GM18505 (cell line): ENCODE measurements around the gene REPS1.

ENCODE experiments used
- ATAC-seq: cut with Tn5 transposase; IDR thresholded peaks from one replicate; pipeline ENCODE4 v1.9.1; 2021; ENCODE audit not compliant: unreplicated experiment
- POLR2A ChIP-seq: IDR thresholded peaks from 4 replicates; pipeline ENCODE4 v1.6.1; 2011; ENCODE audit warnings: borderline replicate concordance; ENCODE audit not compliant: insufficient read depth, insufficient read length; ENCODE audit errors: extremely low read depth

Gene REPS1

DNA sequence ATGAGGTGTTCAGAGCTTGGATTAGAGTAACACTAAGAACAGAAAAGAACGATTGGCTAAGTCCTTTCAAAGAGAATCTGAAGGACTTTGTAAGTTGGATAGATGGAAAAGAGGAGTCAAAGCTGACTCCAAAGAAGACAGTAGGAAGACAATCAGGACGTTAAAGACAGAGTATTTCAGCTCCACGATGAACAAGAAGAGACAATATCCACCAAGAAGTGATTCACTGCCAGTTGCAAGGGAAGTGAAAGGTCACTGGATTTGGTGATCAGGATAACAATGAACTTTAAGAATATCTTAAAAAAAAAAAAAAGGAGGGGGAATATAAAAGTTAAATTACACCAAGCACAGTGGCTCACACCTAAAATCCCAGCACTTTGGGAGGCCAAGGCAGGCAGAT lies 17.9 kb downstream of the REPS1 start:
- TF ChIP-seq POLR2A: no peak
- ATAC-seq: no peak

GRCh38 chr6:138966870-138967269 lies 21.2 kb downstream of the REPS1 start:
- no peak for ATAC-seq
- no peak for TF ChIP-seq POLR2A

- no peak for ATAC-seq
- no peak for TF ChIP-seq POLR2A
Measured at GRCh38 chr6:138965971-138966370, 22.1 kb downstream of the REPS1 start.

GRCh38 chr6:138965291-138965874 lies 22.7 kb downstream of the REPS1 start:
- ATAC-seq: no peak
- no peak for TF ChIP-seq POLR2A

DNA sequence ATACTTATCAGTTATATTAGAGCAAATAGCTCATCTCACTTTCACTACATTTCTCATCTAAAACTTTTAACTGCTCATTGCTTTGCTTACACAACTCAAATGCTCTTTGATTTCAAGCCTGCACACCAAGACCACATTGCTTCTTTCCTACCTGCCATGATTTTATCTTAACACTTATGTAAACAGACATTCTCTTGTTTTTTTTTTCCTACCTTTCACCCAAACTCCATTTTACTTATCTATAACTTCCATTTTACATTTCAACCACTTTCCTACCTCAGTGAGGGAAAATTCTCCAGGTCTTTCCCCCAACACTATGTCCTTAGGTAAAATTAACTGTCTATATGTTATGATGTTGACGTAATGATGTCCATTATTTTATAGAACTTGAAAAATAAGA lies 24.0 kb downstream of the REPS1 start:
- no peak for ATAC-seq
- no peak for TF ChIP-seq POLR2A

GRCh38 chr6:138963531-138963930 lies 24.5 kb downstream of the REPS1 start:
- TF ChIP-seq POLR2A: no peak
- no peak for ATAC-seq

DNA sequence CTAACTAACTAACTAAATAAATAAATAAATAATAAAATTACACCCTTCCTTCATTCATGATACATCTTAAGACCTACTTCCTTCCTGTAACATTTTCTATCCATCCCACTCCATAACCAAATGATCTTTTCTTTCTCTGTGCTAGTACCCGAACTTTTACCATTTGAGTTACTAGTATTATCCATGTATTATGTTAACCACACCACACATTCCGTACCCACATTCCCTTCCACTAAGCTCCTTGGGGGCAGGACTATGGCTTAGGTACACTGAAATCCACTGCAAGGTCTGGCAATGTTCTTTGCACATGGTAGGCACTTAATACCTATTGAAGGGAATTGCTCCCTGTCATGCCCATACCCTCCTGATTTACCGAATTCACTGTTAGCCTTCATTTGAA lies 24.9 kb downstream of the REPS1 start:
- TF ChIP-seq POLR2A: no peak
- ATAC-seq: no peak

DNA sequence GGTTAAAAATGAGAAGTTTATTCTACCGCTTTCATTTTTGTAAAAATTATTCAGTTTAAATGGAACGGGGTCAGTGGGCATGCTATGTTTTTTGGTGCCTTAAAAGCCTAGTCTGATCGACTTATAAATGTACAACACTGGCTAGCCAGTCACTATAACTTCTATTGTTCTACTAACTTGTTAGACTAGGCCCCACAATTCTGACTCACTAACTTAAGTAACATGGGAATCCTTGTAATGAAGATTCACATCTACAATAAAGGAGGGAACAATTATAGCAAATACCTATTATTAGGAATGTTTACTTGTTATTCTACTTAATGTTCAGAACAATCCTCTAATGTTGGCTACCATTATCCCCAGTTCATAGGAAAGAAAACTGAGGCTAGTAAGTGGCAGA lies 28.5 kb downstream of the REPS1 start:
- ATAC-seq: no peak
- TF ChIP-seq POLR2A: no peak

- no peak for TF ChIP-seq POLR2A
- ATAC-seq: no peak
Measured at GRCh38 chr6:138958595-138958994, 29.5 kb downstream of the REPS1 start.

DNA sequence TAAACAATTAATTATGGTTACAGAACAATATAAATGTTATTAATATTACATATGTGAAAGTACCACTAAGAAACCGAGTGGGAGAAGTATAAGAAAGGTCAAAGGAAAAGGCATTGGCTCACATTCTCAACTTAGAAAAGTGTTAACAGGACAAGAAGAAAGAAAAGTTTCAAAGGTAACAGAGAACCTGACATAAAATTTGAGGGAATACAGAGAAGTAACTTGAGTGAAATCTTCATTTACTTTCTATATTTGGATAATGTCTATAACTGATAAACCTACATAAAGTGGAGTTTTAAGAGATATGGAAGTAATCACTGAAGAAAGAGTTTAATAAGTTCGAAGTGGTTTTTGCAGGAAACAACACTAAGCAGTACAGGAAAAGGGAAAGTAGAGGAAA lies 30.1 kb downstream of the REPS1 start:
- no peak for TF ChIP-seq POLR2A
- ATAC-seq: no peak

DNA sequence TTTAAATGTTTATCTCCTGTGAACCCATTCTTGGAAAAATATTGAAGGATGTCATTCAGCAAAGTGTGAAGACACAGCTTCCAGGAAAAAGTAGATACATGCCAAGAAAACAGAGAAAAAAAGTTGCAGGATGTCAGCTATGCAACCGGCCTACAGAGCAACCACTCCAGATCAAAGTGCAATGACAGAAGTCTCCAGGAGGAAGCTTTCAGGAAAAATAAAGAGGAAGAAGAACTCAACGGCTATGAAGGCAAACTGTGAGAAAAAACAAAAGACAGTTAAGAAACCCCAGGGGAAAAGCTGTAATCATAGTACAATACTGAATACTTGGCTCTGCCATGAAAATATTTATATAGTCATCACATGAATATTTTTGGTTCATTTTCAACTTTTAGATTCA lies 30.6 kb downstream of the REPS1 start:
- no peak for ATAC-seq
- no peak for TF ChIP-seq POLR2A

- ATAC-seq: no peak
Measured at GRCh38 chr6:138956244-138956924, 31.7 kb downstream of the REPS1 start.

GRCh38 chr6:138955262-138955661 lies 32.8 kb downstream of the REPS1 start:
- no peak for ATAC-seq
- TF ChIP-seq POLR2A: no peak

More at GRCh38 chr6:138956244-138956924, 31.7 kb downstream of the REPS1 start:
- TF ChIP-seq POLR2A: no peak

- ATAC-seq: no peak
- no peak for TF ChIP-seq POLR2A
Measured at GRCh38 chr6:138953451-138953850, 34.6 kb downstream of the REPS1 start.

DNA sequence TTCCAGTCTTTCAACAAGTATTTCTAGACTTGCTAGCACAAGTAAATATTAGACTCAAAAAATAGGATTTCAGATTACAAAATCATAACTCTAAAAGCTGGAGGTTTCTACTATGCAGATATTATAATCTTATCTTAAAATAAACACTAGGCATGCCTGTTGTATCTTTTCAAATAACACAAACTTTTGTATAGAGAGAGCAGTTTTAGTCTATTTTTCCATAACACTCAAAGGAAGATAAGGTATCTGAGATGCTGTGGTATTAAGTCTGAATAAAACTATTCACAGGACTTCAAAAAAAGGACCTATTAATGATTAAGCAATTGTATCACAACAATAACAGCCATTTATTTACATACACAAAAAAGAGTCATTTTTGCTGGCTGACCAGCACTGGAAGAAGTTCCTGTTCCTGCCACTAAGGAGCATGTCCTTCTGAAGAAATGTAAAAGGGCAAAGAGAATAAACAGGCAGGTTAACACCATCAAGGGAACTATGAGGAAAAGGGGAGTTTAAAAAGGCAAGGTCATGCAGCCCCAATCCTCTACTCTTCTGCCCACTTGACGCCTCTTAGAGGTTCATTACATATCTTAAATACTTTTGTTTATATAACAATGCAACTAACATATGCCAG lies 39.4 kb downstream of the REPS1 start:
- ATAC-seq: no peak
- no peak for TF ChIP-seq POLR2A

DNA sequence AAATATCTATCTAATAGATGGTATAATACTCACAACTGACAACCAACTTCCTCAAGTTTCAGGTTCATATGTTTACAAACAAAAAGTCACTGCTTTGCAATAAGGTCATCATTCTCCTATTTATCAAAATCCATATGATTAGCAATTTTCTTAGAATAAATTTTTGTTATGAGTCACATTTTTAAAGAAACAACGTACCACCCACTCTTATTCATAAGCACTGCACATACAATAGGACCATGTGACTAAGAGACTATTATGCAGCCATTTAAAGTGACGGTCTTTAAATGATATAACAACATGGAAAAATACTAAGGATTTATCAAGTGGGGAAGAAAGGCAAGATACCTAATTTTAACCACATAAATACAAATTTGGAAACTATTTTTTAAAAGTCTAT lies 40.0 kb downstream of the REPS1 start:
- no peak for TF ChIP-seq POLR2A
- no peak for ATAC-seq
